GM19193 (cell line): Measurements from ENCODE around the gene SLC12A8.

Source experiments
- POLR2A ChIP-seq: IDR thresholded peaks from 4 replicates; pipeline ENCODE4 v1.6.1; 2011; ENCODE audit not compliant: insufficient read depth, insufficient read length; ENCODE audit errors: extremely low read depth

Gene SLC12A8

DNA sequence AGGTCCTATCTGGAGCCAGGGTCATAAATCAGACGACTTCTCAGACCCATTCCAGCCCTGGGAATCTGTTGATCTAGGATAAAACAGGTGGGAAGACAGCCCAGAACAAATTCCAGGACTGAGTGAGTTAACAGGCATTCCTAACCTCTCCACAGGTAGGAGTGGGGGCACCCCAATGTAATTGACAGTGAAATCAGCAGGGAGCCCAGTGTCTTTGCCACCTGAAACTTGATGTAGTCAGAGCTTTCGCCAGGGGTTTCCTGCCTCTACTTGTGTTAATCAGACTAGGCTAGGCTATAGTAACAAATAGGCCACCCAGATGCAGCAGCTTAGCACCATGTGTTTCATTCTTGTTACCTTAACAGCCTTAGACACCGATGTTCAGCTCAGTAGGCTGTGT lies 154.0 kb downstream of the SLC12A8 start:
- TF ChIP-seq POLR2A: no peak

DNA sequence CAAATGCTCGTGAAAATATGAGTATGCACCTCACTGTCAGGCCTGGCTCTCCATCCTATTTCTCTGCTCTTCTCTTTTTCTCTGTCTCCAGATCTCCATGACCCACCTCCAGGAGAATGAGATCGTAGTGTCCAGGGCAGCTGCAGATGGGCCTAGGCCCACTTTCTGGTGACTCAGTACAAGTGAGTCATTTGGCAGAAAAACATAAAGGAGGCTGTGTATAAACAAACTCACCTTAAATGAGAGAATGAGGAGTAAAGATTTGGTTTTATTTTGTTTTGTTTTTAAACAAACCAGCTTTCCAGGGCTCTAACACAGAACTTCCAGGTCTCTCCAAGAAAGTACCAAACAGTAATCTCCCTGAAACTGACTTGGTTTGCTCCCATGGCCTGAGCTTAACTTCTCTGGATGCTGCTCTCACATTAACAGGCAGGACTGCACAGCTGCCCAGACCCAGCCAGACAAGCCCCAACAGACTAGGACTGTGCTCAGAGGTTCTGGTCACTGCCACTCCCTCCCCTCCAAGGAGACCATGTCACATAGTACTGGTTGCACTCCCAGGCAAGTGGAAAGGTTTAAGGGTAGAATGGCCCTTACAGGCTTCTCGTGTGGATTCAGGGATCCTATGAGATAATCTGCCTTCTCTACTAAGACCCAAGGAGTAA lies 155.2 kb downstream of the SLC12A8 start:
- no peak for TF ChIP-seq POLR2A

DNA sequence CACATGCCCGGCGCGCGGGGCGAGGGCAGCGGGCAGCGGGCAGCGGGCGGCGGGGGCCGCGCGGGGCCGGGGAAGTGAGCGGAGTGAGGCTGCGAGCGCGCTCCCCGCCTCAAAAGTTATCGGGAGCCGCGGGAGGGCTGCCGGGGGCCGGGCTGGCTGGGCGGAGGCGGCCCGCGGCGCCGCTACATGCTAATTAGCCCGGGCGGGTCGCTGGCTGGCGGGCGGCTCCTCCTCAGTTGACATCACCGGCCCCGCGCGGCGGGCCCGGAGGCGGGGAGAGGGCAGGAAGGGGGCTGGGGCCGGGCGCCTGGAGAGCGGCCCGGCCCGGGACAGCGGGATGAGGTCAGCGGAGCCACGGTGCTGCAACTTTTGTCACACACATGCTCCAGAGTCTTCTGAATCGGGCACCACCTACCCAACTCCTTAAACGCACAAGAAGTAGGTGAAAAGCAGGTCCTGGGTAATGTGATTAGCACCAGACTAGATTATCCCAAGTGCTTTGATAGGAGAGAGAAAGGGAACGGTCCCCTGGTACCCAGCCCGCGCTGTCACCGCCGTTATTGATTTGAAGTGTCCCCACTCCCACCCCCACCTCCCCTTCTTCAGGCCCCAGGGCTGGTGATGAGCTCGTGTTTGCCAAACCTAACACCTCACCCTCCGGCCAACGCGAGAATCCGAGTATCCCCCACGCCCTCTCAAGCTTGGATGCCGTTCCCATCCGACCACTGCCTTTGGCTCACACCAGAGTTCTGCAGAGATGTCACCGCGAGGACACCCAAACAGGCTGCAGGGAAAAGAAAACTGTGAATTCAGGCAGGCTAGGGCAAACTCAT lies 156.4 kb downstream of the SLC12A8 start, which contains the start of gene HEG1:
HEG1 (minus strand) TSS at position 85 of the 833 bp plus-strand sequence. CDS start 107 bp downstream, outside the sequence.
- TF ChIP-seq POLR2A: no peak

DNA sequence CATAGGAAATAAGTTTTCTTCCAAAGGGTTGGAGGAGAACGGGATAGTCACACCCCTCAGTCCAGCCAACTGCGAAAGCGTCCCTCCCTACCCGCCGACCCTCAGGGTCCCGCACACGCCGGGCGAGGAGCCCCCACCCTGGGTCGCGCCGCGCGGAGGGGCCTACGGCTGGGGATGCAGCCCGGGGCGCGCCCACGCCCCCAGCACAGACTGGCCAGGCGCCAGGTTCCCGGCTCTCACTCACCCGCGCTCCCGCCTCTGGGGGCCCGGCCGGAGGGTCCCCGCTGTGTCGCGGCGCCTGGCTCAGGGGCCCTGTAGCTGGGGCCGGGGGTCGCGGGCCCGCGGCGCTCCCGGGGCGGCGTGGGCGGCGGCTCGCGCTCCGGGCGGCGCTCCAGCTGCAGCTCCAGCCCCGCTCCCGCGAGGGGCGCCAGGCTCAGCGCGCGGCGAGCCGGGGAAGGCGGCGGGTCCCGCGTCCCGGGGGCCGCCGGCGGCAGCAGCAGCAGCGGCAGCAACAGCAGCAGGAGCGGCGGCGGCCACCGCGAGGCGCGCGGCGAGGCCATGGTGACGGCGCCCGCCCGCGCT lies 157.1 kb downstream of the SLC12A8 start:
- no peak for TF ChIP-seq POLR2A

DNA sequence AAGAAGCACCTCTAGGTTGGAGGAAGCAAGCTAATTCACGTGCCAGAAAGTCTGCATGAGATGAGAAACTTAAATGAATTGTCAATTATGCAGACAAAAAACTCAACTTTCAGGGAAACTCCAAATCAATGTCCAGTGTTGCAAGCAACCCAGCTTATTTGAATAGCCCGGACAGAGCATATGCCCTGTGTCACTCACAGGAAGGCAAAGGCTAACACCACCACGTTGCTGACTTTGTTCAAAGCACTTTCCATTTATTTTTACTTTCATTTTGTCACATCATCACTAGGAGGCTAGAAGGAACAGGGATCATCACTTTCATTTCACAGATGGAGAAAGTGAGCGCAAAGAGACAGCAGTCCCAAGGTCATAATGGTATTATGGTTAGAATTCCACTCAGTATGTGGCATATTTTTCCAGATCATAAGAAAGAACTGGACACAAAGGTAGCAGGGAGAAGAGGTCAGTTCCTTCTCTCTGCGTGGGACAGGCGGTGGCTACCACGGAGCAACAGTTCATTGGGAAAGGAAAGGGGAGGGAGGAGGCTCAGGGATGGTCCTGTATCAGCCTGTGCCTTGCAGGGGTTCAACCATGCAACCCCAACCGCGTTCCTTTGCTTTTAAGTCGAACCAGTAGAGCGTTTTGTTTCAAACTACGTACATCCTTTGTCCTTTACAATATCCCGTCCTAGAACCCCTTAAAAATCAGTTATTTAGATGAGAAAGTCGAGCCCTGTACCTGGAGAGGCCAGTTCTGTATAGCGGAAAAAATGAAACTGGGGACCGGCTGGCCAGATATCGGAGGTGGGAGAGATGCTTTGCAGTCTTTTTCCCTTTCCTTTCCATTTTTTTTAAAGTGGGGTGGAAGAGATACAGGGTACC lies 157.9 kb downstream of the SLC12A8 start:
- TF ChIP-seq POLR2A: peak; percentile 11

DNA sequence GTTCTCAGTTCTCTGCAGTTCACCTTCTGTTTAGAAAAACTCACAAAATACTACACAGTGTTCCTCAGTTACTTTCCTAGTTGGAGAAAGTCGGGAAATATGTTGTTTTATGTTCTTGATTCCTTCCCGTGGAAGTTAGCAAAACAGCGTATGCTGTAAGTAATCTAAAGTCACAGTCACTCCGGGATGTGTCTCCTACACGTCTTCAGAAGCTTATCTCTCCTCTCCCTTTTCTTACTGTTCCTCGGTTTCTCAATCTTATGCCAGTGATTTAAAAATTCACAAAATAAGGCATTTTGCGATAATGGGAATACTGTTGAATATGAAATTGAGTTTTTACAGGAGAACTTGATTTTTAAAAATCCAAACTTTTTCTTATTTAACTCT lies 158.5 kb downstream of the SLC12A8 start:
- no peak for TF ChIP-seq POLR2A

DNA sequence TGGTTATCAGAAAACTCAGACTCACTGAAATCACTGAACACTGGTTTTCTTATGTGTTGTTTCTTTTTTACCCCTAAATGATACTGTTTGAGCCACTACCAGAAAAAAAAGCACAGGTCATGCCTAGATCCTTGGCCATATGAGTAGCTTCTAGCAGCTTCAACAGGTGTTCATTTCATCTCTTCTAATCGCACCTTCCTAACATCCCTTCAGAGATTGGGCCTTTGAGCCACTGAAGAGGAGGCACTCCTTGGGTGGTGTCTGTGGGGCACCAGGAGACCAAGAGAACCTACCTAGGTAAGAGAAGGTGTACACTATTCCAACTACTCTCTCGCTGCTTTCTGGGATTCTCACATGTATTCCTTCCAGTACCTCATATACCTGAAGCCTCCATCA lies 159.2 kb downstream of the SLC12A8 start:
- no peak for TF ChIP-seq POLR2A

DNA sequence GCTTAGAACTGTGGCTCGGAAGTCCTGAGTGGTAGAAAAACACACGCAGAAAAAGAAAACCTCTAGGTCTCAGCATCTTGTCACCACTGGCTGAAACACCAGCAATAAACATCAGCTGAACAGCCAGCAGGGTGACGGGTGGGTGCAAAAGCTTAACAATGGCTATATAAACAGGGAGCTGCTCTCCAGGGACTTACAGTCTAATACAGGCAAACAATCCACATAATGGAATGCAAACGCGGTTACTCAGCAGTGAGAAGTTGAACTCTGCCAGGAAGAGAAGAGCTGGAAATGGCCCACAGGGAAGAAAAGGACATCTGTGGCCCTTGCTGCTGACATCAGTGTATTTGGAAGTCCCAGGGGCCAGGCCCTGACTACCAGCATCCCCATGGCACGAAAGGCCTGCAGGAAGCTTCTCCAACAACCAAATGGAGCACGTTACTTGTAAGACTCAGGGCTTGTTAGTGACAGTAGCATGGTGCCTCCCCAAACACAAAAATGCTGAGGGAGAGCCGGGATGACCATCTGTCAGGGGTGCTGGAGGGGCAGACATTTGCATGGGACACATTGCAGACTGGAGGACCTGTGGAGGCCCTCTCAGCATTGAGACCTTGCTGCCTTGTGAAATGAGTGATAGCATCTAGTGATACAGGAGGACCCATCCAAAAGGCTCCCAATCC lies 159.8 kb downstream of the SLC12A8 start:
- TF ChIP-seq POLR2A: no peak

DNA sequence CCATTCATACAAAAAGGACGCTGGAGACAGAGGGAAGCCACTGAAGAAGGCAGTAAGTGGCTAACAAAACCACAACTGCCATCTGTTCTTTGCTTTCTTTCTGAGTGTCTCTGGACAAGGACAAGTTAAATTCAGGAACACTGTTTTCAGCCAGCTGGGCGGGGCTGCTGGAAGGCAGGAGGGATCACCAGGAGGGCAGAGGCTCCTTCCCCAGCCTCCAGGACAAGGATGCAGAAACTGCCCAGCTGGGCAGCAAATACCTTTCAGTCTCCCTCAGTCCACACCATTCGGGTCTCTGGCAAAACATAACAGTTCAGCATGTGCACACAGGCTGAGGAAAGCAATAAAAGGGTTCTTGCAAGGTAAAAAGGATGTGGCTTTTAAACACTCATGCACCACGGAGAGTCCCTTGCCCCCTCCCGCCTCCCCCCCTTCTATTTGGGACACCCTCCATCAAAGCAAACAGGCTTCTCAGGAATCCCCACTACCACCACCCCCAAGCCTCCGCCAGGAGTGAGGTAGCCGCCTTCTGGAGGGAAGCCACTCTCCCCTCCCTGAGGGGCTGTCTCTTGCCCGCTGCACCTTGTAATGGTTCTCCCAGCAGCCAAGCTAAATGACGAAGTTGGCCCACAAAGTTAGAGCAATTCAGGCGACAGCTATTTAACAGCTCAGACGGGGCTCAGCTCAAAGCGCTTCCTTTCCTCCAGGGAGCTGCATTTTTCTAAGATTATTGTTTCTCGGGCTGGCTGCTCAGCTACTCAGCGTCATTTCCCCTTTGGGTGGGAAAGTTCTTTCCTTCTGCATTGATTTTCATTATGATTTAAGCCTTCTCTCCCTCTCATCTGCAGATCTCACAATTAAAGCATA lies 160.6 kb downstream of the SLC12A8 start:
- no peak for TF ChIP-seq POLR2A

DNA sequence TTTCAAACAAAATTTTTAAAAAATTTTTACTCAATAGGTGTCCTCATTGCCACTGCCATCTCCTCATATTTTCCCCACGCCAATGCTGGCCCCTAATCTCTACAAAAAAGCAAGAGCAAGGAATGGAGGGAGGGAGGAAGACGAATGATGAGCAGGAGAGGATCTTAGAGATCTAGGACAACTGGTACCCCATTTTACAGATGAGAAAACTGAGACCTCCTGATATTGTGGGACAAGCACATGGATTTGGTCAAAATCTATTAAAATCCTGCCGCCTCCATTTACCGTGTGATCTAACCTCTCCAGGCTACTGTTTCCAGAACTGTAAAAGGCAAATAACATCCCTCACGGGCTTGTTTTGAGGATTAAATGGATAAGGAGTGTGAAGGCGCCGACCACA lies 161.3 kb downstream of the SLC12A8 start:
- no peak for TF ChIP-seq POLR2A

DNA sequence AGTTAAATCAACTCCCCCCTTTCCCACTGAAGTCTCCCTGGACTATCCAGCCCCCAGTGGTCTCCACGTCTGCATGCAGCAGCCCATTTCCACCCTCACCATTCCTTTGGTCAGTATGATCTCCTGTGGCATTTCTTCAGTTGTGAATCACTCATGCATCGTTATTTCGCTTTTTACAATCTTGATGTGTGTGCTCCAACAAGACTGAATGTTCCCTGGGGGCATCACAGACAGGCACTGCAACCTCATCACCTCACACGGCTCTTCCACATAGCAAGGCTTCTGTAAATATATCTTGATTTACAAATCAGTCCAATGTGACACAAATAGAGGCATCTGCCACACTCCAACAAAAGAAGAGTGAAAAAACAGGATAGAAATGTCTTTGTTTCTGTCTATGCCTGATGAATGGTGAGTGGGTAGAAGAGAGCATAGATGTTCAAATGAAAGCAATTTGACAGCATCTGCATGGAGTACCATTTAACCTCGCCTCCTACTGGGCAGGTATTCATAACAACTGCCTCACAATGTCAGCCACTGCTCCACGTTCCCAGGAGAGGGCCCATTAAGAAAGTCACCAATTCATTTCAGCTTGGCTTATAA lies 162.0 kb downstream of the SLC12A8 start:
- no peak for TF ChIP-seq POLR2A

DNA sequence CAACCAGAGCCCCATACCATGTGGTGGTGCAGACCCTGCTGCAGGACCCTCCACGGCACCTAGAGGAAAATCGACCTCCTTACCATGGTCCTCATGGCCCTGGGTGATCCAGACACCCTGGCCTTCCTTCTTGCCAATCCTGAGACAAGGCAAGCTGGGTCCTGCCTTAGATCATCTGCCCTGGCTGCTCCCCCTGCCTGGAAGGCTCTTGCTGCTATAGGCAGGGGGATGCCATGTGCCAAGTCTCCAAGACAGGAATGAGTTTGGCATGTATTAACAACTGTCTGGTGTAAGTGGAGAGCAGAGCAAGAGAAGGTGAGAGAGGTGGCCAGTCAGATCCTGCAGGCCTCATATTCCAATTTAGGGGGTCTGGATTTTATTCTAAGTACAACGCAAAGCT lies 164.3 kb downstream of the SLC12A8 start:
- no peak for TF ChIP-seq POLR2A

DNA sequence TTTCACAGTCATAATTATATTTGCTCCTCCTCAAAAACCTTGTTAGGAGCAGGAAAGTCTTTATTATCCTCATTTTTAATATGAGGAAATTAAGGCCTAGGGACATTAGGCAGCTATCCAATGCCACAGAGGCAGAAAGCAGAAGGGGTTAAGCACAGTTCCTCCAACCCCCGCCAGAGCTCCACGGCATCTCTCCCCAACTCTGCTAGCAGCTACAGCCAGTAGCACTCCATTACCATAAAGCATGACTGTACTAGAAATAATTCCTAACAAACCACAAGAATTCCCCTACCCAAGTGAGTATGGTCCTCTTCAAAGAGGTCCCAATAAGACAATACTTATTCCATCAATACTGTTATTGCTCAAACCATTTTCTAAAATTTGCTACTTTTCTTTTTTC lies 166.6 kb downstream of the SLC12A8 start:
- no peak for TF ChIP-seq POLR2A
